Testis (tissue), 2 donors: Measurements from ENCODE around the gene RPL31.

Experiments
- POLR2A ChIP-seq: fragments of 450-650 bp; IDR thresholded peaks from one replicate; pipeline ENCODE4 v1.6.1; 2017; ENCODE audit warnings: antibody characterized with exemption, mild to moderate bottlenecking, moderate library complexity
- TF ChIP-seq, protein P1 (sequence below), 3 experiments: fragments of 450-650 bp in 2 of 3; fragments of 200-600 bp in 1 of 3; sonication (generic) in 1 of 3; IDR thresholded peaks; one replicate each; pipeline ENCODE4 v1.5.1; 2016 to 2019; ENCODE audit warnings: antibody characterized with exemption in 3 of 3, mild to moderate bottlenecking in 2 of 3, moderate library complexity in 1 of 3

DNA sequence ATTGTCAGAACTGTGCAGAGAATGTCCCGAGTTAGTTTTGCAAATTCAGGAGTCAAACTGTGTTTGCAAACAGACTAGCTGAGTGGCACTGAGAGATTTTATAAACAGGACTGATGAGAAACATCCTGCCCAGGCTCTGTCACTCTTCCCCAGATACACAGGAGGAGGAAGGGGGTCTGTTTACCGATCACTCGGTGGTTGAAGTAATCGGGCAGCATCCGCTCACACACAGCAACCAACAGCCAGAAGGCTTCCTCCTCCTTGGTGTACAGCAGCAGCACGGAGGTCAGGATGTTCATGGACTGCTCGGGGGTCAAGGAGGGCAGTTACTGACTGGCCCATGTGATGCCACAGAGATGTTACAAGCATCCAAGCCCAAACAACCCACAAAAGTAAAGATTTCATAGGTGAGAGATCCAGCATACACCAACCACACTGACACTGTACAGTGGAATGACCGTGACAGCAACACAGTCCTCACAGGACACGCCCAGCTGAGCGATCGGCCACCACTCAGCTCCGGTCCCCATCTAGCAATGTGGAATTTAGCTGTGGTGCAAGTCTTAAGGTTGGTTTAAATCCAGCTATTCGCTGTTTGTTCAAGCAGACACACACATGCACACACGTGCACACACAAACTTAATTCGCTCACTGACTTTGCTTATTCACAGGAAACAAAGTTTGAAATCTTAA, 30.1 kb downstream of the RPL31 start:
- TF ChIP-seq, protein P1, sequence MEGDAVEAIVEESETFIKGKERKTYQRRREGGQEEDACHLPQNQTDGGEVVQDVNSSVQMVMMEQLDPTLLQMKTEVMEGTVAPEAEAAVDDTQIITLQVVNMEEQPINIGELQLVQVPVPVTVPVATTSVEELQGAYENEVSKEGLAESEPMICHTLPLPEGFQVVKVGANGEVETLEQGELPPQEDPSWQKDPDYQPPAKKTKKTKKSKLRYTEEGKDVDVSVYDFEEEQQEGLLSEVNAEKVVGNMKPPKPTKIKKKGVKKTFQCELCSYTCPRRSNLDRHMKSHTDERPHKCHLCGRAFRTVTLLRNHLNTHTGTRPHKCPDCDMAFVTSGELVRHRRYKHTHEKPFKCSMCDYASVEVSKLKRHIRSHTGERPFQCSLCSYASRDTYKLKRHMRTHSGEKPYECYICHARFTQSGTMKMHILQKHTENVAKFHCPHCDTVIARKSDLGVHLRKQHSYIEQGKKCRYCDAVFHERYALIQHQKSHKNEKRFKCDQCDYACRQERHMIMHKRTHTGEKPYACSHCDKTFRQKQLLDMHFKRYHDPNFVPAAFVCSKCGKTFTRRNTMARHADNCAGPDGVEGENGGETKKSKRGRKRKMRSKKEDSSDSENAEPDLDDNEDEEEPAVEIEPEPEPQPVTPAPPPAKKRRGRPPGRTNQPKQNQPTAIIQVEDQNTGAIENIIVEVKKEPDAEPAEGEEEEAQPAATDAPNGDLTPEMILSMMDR (IDR thresholded peaks at IDR 0.05): no peak
- no peak for TF ChIP-seq POLR2A
